ENCODE results near the gene MAN2A1.
"Not testable (repeated sequence)": the region's sequence is repeated elsewhere in the genome, so short reads cannot be mapped to it uniquely, and the experiment has no call there.

The MAN2A1 gene

DNA sequence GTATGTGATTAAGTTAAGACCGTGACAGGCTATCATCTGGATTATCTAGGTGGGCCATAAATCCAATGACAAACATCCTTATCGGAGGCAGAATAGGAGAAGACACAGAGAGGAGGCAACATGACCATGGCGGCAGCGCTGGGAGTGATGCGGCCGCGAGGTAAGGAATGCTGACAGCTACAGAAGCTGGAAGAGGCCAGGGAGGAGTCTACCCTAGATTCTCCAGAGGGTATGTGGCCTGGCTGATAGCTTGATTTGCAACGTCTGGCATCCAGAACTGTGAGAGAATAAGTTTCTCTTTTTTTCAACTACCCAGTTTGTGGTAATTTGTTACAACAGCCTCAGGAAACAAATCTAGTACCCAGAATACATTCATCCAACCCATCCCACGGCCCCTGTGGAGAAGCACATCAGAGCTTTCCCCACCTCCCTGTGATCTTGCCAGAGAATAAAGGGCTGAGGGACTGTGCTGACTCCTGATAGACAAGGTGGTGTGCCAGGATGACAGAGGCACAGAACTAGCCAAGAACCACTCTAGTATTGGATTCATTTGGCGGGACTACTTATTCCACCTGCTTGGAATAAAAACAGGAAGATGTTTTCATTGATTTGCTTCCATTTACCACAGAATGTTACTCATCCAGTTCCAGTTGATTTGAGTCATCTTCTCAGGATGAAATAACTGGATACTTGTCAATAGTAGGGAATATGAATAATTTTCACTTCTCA is 187.4 kb downstream of the MAN2A1 start:
- DNase-seq = no peak

DNA sequence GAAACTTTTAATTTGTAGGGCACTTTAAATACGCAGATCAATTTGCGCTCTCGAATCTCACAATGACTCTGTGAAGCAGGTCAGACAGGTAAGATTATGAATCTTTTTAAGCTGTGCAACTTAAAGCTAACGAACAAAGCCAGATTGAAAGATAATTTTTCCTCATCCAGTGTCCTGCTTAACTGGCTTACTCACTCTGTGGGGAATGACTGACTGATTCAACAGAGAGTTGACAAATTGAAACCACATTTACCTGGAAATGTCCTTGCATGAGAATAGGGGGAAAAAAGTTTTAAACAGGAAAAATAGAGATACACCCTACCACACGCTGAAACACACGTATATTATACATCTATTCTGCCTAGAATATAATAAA is 187.9 kb downstream of the MAN2A1 start:
- no peak for DNase-seq

DNA sequence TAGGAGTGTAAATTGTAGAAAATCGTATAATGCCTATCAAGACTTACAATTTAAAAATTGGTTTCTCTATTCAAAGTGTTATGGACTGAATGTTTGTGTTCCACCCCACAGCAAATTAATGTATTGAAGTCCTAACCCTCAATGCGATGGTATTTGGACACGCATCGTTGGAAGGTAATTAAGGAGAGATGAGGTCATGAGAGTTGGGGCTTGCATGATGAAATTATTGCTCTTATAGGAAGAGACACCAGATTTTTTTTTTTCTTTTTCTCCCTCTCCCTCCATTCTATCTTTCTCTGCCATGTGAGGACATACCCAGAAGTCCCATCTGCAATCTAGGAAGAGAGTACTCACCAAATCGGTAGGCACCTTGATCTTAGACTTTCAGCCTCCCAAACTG is 189.2 kb downstream of the MAN2A1 start:
- no peak for DNase-seq

DNA sequence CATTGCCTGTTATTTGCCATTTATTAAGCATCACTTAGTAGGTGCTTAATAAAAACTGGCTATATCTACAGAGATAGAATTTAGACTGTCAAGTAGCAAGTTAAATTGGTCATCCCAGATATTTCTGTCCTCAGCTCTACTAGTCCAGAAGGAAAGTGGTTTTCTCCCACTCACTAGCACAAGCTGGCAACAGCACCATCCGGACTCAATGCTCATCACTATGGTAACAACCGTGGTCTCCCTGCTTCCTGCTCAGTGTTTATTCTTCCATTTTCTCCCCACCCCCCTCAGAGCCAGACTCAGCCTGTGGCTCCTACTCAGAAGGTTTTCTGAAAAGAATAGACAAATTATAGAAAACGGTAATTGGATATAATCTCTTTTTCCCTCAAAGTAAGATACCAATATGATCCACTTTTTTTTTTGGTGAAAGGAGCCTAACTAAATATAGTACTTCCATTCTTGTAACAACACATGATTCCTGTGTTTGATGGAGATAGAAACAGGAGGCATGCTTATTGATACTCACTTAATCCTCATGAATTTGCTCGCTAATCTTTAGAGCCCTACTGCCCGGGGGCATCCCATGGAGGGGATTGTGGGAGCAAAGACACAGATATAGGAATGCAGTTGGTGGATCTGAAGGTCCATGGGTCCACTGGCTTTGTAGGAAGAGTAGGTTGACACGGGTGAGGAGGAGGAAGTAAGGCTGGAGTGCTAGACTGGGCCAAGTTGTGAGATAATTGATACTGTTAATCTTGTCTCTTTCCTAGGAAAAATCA is 191.4 kb downstream of the MAN2A1 start:
- DNase-seq = peak; percentile 56

DNA sequence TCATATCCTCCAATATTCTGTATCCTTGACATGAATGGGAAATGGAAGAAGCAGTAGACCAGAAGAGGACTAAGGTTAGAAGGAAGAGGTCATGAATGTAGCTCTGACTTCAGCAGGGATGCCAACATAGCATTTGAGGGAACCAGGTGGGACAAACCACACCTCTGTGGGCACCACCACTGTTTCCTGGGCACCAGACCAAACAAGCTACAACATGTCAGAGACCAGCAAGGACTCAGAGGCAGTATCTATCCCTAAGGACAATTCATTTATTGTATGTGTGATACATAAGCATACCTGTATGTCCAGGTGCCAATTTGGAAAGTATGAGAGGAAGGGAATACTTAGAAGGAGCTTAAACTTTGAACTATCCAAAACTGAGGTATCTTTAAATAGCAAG is 192.8 kb downstream of the MAN2A1 start:
- no peak for DNase-seq

DNA sequence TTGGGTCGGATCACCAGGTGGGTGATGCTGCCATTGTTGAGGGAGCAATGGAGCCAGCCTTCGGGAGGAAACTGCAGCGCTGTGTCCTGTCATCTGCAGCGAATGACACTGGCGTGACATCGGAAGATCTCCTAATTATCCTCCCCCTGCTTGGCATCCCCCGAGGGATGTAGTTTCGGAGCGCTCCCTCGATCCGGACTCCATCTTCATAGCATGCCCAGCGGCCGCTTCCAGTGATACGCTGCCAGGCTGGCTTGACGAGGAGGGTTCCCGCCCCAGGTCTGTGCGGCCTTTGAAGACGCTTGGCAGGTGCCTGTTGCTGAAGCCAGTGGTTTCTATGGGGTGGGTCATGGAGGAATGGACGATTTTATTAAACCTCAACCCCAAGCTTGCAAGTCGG is 194.9 kb downstream of the MAN2A1 start:
- DNase-seq = no peak

DNA sequence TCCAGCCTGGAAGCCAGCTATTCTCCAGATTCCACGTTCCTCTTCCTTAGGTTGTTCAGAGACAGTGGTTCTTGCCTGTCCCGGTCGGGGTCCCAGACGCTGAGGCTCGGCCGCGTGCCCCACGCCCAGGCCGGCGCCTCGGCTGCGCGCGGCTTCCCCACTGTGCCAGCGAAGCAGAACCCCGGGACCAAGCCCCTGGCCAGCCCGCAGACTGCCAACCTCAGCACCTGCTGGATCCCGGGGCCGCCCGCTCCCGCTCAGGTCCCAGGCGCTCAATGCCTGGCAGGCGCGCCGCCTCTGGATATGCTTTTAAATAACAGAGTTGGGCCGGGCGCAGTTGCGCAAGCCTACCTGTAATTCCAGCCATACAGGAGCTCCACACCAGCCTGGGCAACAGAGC is 195.5 kb downstream of the MAN2A1 start:
- no peak for DNase-seq

DNA sequence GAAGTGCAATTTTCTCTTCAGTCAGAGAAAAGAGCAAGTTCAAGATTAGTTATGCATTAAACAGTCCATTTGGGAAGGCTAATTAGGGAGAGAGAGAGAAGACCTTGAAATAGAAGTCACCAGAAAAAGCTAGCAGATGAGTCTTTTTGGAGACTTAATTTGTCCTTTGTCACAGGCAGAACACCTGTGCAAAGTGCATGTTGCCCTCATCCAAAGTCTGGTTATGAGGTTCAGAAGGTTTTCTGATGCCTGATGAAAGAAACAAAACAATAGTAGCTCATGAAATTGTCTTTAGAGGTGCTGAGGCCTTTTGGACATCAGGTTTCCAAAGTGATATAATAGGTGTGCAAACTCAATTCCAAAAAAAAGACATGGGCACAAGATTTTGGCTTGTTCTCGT is 199.3 kb downstream of the MAN2A1 start:
- no peak for DNase-seq

DNA sequence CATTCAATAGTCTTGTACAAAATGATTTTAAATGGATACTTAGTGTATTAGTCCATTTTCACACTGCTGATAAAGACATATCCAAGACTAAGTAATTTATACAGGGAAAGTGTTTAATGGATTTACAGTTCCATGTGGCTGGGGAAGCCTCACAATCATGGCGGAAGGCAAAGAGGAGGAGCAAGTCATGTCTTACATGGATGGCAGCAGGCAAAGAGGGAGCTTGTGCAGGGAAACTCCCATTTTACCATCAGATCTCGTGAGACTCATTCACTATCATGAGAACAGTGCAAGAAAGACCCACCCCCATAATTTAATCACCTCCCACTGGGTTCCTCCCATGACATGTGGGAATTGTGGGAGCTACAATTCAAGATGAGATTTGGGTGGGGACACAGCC is 203.5 kb downstream of the MAN2A1 start:
- DNase-seq = not testable (repeated sequence)

DNA sequence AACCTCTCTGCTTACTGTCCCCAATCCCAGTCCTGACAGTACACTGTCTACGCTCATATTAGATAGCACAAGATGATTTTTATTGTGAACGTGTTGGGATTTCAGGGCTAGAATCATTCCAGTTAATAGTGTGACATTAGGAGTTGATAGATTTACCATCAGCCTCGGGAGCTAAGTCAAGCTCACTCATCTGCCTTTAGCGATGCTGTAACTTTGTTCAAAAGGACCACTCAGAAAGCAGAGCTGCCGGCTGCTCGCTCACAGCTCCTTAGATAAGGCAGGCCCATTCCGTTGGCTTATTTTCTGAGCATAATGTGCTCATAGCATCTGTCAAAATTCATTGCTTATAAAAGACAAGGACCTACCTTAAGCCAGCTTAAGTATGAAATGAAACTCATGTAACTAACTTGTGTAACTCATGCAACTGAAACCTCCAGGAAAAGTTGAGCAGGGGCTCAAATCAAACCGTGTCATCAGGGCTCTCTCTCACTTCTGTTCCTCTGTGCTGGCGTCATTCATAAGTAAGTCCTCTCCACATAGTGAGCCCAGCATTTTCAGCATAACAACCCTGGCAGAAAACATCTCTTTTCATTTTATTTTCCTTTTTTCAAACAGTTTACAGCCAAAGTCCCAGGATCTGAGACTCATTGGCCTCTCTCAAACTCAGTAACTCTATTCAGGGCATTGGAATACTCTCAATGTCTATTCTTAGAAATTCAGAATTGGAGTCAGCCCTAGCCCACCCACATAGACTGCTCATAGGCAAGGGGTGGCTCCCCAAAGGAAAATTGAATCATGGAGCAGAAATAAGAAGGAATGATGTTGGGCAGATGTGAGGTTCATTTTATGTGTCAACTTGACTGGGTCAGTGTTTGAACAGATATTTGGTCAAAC is 208.8 kb downstream of the MAN2A1 start:
- DNase-seq = no peak

DNA sequence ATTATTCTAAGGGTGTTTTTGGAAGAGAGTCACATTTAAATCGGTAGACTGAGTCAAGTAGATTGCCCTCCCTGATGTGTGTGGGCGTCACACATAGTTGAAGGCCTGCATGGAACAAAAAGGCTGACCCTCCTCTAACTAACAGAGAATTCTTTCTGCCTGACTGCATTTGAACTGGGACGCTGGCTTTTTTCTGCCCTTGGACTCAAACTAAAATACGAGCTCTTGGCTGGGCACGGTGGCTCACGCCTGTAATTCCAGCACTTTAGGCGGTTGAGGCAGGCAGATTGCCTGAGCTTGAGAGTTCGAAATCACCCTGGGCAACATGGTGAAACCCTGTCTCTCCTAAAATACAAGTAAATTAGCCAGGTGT is 209.4 kb downstream of the MAN2A1 start:
- no peak for DNase-seq

DNA sequence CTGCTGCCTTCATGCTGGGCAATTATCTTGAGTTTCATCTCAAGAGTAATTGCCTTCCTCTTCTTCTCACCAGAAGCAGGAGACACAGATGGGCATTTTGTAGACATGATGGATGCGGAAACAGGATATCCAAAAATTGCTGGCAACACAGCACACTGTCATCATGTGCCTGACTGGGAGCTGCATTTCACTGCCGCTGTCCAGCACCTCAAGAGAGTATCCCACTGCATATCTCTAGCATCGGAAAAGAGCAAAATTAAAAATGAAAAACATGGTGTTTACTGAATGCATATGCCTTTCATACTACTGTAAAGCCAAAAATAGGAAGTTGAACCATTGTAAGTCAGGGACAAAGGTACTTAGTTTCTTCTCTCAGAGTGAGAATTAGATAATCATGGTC is 210.7 kb downstream of the MAN2A1 start:
- no peak for DNase-seq

DNA sequence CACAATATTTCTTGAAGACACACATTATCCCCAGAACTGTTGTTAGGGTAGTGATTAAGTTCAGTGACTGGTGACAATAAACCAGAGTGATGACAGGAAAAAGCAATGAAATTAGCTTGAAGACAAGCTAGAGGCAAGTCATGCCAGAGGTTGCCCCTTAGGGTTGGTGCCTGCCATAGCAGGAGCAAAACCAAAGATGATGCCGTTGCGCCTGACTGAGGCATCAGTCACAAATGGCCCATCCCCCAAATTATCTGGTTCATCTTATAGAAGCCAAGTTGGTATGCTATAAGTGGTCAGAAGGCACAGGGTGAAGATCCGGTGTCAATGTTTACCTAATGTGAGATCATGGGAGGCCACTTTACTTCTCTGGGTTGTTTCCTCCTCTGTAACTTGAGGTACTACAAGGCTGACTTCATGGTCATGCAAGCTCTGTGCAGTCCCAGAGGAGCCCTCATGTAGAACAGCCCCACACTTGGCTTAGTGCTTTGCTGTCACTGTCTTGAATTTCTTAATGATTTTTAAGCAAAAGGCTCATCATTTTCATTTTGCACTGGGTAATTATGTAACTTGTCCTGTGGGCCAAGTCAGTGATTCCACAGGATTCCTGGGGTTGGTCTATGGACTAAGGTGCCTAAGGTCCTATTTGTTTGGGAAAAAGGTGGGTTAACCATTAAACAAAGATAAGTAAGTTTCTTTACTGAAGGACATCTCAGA is 211.3 kb downstream of the MAN2A1 start:
- peak; percentile 36 for DNase-seq

DNA sequence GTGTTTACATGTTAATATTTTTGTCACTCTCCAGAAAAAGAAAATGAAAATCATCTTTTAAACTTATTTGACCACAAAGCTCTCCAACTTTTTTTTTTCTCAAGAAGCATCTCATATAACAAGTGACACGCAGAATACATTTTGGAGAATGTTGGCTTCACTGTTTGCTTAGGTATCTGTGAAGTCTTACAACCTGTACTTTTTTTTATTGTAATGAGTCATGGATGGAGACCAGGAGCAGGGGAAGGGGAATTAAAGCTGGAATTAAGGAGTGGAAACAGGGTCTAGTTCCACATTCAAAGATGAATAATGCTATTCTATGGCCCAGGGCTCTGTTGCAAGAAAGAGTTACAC is 211.9 kb downstream of the MAN2A1 start:
- no peak for DNase-seq

DNA sequence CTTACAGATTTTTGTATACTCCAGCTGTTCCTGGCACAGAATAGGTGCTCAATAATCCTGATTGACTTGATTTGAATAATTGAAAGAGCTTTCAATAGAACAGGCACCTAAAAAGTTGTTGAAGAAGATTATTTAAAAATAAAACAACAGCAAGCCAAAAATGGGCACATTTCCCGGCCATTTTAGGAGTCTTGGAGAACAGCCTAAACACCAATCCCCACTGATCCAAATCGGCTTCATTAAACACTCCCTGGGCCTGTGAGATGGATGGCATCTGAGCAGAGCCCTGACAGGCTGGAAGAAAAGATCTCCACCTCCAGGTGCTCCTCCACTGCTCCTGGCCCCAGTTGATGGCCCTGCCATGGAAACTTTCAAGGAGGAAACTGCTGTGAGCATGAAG is 213.3 kb downstream of the MAN2A1 start:
- DNase-seq = no peak

DNA sequence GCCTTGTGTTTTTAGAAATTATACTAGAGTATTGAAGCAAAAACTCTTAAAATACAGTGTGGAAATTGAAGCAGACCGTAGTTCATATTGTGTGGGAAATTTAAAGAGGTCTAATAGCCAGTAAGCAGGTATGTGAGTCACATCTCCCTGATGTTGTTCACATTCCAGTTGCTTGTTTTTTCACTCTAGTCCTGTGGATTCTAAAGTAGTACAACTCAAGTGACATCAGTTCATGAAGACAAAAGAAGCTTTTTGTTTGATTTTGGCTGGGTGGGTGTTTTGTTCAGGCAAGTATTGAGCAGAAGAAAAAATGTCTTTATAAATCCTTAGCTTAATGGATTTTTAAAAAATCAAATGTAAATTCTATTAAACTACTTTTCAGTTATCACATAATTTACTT is 216.2 kb downstream of the MAN2A1 start:
- DNase-seq = no peak

DNA sequence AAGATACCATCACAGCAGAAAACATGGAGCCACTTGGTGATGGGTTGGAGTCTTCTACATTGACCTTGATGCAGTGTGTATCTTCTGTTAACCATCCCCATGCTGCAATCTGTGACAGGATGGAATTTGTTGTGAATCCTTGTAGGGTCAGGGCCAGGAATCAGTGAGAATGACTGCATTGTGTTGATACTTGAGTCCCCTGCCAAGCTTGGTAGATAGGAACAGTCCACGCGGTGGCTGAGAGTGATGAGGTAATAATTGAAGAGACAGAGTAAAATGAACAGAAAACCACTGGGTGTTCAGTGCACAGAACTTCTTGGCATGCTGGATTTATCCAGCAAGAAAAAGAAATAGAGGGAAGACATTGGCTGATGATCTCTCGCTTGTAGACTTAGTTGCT is 217.5 kb downstream of the MAN2A1 start:
- DNase-seq = no peak

DNA sequence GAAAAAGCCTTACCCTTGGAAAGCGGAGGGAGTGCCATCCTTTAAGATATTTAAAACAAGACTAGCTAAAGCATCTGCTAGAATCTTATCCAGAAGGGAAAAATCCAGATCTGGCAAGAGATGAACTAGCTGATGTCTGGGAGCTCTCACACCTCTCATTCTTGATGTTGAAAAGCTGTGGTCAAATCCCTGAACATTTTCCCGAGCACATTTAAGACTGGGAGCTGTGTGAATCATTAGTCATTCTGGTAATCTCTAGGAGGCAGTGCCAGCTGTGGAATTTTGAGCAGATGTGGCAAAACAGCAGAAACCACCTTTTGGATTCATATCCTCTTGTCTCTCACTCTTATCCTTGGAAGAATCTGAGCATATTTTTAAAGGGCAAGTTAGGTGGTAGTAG is 218.0 kb downstream of the MAN2A1 start:
- no peak for DNase-seq

DNA sequence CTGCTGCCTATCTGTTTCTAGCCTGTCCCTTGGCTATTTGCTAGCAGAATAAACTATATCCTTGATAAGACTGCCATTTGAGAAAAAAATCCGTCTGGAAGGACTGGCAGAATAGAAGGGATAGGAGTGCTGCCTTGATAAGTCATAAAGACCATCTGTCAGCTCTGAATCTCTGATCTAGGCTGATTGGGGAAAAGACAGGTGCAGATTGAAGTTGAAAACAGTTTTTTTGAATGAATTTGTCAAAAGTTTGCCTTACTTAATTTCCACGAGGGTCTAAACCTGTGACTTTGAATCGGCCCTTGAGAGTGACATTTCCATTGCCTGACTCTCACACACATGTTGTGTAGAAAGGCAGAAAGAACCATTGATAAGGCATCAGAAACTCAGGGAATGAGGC is 218.6 kb downstream of the MAN2A1 start:
- no peak for DNase-seq

DNA sequence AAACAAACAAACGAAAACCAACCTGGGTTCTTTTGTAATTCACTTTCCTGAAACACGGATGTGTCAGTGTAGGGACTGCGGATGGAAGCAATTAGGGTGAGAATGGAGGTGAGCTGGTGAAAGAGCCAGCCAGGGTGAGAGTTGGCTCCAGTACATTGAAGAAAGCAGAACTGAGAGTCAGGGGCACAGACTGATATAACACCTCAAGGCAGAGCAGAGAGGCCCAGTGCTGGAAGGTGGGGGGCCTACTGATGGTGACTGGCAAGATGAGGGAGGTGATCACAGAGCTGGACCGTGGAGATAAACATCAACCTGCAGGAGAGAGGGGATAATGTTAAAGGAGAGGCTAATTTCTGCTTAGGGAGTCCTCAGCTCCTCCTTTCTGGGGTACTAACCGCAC is 221.1 kb downstream of the MAN2A1 start:
- DNase-seq = no peak

DNA sequence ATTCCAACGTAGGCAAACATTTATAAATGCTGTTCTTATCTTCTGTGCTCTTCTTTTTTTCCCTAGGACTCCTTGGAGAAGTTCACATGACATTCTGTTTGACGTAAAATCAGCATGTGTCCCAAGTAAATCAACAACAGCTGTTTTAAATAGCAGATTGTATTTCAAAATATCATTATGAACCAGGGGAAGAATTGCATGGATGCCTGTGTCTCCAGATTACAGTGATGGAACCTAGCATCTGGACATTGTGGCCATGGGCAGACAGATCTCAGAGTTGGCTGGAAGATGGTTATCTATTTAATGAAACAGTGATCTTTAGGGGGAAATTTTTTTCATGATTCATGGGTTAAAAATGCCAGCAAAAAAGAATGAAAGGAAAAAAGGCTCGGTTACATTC is 222.0 kb downstream of the MAN2A1 start:
- no peak for DNase-seq

DNA sequence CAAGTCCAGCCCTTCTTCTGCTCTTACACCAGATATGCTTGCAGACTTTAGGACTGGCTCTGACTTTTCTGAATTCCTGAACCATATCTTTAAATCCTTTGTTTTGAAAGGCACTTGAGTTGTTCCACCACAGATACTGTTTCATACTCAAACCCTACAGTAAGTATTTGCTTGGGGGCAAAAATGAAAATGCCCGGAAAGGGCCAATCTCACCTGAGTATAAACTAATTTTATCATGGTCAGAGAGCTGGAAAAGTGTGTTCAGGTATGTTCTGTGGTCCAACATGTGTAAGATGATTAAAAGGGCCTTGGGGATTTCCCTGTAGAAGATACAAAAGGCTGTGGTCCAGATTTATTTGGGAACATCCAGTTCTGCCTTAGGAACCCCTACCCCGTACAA is 225.2 kb downstream of the MAN2A1 start:
- no peak for DNase-seq

DNA sequence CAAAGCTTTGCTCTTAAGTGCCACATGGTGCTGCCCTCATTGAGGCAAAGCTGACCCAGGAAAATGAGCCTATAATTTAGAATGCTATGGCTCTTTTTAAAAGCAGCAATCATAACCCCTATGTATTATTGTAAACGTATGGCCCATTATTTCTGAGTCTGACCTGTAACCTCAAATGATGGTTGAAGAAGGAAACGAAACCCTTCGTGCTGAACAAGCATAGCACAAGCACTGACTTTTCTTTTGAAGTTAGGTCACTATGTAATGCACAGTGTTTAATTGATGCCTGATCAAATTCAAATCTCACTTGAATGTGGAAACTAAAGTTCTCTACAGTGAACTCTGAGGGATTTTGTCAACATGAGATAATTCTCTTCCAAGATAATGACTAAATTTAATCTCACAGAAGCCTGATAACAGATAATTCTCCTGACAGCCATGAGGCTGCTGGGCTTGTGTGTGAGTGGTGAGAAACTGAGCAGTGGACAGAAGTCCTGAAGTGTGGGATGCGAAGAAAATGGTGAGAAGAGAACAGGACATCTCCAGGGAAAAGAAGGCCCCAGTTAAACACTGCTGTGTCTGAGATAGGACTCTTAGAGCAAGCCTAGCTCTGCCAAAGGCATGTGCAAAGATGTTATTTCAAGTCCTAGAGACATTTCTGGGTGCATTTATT is 226.9 kb downstream of the MAN2A1 start:
- no peak for DNase-seq

All from NCI-H2029 (cell line).